HG02759 (cell line): ENCODE data around the gene FOXRED1.
"Not testable (repeated sequence)": the region's sequence is repeated elsewhere in the genome, so short reads cannot be mapped to it uniquely, and the experiment has no call there.

Source experiments
- ATAC-seq: cut with Tn5 transposase; IDR thresholded peaks from one replicate; pipeline ENCODE4 v1.9.1; 2021; ENCODE audit warnings: mild to moderate bottlenecking, moderate library complexity; ENCODE audit not compliant: unreplicated experiment

The FOXRED1 gene

DNA sequence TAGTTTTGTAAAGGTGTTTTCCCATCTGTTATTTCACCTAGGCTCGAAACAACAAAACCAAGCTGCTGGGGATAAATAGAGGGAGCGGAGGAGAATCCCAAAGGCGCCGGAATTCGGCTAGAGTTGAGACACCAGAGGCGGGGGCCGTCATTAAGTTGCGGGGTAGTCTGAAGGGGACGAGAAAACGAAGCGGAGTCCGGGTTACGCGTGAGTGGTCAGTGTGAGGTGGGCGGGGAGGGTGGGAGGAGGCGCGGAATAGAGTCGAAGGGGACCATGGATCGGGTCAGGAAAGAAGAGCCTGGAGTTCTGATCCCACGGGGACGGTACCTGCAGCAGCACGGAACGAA, 620 bp upstream of the FOXRED1 start:
- peak; percentile 6 for ATAC-seq

DNA sequence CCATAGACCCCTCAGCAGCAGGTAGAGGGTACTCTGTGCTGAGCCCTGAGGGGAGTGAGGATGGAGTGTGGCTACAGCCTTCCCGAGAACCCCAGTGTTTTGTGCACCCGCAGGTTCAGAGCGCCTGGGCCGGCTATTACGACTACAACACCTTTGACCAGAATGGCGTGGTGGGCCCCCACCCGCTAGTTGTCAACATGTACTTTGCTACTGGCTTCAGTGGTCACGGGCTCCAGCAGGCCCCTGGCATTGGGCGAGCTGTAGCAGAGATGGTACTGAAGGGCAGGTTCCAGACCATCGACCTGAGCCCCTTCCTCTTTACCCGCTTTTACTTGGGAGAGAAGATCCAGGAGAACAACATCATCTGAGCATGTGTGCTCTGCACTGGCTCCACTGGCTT, 8.4 kb downstream of the FOXRED1 start:
- ATAC-seq, result no peak

DNA sequence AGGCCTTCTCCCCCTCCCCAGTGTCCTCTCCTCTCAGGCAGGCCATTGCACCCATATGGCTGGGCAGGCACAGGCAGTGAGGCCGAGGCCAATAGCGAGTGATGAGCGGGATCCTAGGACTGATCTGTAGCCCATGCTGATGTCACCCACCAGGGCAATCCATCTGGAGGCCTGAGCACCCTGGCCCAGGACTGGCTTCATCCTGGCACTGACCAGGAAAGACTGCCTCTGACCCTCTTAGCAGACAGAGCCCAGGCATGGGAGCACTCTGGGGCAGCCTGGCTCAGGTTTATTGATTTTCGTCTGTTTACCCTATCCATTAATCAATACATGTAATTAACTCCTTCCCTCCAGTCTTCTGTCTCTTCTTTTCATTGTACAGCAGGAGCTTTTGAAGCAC, 8.8 kb downstream of the FOXRED1 start:
- no peak for ATAC-seq

DNA sequence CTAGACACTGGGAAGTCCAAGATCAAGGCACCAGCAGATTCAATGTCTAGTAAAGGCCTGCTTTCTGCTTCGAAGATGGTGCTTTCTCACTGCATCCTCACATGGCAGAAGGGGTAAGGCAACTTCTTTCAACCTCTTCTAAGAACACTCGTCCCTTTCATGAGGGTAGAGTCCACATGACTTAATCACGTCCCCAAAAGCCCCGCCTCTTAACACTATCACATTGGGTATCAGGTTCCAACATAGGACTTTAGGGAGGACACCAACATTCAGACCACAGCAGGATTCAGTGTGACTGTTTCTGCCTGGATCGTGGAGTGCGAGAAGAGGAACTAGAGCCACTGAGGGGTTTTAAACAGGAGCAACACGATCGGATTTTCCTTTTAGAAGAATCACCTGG, 10.2 kb downstream of the FOXRED1 start:
- ATAC-seq, result no peak

DNA sequence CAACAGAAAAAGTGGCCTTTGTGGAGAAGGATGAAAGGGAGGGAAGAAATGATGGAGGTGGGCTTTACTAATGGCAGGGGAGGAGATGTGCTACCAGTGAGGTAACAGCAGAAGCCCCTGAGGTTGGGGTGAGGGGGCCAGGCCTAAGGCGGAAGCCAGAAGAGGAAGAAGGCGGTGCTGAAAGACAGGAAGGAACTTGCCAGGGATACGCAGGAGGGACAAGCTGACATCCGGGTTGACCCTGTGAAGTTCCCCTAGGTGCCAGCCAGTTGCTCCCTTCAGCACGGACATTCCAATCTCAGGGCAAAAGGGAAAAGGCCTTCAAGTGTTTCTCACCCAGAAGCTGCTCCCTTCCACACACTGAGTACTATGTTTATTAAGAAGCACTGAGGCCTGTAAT, 11.6 kb downstream of the FOXRED1 start:
- no peak for ATAC-seq

DNA sequence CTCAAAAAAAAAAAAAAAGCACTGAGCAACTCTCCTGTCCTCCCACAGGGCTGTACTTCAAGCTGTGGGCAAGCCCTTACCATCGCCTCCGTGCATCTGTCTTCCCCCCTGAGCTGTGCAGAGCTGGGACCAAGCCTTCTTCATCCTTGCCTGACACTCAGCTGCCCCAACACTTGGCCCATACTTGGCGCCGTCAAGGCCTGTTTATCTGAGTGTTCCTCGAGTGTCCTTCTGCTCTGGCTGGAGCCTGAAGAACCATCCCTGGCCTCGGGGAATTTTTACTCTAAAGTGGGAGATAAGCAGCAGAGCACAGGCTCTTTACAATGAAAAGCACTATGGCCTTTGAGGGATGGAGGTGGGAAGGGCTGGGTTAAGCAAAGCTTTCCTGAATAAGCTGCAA, 12.3 kb downstream of the FOXRED1 start:
- no peak for ATAC-seq

DNA sequence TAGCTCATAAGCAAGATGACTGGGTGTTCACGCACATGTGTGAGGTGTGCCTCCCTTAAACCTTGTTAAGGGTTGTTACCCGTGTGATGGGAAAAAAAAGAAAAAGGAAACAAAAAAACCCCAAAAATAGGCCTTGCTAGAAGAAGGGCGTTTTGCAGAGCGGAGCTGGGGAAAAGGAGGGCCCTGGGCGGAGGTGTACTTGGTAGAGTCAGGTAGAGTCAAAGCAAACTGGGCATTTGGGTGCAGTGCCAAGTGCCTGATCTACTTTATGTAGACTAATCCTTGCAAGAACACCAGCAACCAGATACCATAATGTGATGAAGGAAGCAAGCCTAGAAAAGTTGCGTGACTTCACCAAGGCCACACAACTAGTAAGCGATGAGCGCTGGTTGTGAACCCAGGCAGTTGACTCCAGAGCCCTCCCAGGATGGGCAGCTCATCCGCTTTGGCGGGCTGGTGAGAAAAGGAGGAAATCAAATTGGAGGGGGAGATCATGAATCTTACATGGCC, 12.8 kb downstream of the FOXRED1 start:
- ATAC-seq, result no peak

DNA sequence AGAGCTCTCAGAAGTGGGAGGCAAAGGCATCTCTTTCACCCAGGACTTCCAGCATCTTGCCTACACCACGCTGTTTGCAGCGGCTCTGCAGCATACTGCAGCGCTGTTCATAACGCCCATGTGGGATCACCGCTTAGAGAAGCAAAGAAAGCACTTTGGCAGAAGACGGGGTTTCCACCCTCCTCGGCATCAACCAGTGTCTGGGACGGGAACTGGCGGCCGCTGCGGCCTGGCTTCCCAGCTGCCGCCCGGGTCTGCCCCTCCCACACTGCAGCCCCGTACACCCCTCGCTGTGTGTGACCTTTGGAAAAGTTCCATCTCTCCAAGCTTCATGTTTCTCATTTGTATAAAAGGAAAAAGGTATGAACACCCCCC, 13.4 kb downstream of the FOXRED1 start:
- ATAC-seq, result peak; percentile 19

DNA sequence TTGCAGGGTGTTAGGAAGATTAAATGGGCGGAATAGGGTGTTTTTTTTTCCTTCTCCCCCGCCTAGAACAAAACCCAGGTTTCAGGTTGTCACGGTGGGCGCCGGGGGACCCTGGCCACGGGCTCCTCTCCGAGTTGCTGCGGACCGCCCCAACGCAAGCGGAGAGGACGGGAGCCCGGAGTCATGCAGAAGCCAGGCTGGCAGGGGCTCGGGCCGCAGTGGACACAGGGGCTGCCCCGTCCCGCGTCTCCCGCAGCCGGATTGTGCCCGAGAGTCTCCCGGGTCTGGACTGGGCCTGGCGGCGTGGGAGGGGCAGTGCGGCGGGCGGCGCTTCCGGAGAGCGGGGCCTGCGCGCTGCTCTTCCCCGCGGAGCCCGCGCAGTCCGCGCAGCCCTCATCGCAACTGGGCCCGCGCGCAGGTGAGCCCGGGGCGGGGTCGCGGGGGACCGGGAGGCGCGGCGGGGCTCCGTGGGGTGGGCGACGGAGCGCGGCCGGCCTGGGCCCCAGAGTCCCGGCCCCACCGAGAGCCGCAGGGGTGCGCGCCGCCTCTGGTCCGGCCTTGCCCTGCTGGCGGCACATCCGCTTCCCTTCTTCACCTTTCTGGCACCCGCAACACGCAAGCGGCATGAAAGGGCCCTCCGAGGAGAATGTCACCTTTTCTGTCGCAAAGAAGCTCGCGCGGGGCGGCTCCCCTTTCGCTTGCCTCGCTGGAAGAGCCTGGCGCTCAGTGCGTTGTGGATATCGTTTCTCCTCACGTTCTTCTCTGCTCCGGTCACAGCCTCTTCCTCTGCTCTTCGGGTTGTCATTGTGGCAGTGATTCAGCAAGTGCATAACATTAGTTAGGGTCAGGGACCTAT, 14.0 kb downstream of the FOXRED1 start, which contains the start of gene TIRAP:
TIRAP (plus strand) TSS at position 358 of the 856 bp plus-strand sequence. CDS start 7,802 bp downstream, outside the sequence.
- ATAC-seq, result peak; percentile 81

DNA sequence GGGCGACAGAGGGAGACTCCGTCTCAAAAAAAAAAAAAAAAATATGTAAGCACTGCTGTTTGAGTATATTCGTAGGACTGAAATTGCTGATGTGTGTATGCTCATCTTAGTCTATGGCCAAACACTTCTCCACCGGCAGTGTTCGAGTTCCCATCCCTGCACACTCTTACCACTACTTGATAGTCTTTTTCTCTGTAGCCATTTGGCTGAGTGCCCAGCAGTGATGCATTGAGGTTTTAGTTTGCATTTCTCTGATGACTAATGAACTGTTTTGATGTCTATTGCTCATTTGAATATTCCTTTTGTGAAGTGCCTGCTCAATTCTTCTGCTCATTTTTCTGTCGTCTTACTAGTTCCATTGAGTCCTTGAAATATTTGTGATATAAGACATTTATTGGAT, 15.9 kb downstream of the FOXRED1 start:
- peak; percentile 40 for ATAC-seq

DNA sequence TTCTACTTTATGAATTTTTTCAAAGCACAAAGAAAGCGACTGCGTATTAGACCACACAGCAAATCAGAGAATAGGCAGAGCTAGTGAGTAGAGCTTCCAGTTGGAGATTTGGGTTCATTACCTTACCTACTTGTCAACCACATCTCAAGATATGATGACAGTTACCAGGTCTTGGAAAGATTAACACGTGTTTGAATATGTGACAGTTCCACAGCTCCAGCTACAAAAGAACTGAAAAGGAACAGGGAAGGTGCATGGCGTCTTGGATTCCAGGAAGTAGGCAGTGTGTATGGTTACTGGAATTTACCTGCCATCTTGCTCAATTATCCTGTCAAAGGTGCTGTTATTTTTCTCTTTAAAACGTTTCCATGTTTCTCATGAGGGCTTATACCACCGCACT, 19.3 kb downstream of the FOXRED1 start:
- no peak for ATAC-seq

DNA sequence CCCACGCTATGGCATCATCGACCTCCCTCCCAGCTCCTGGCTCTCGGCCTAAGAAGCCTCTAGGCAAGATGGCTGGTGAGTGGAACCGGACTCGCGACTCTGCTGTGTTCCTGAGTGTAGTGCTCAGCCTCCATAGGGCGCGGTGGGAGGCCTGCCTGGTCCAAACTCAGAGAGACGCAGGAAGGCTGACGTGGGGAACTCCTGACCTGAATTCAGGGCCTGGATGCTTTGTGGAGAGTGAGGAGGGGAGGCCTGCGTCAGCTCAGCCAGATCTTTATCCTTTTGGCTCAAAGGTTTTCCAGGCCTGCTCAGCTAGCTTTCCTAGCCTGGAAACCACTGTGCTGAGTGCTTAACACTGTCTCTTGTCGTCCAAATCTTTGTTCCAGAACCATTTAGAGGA, 21.9 kb downstream of the FOXRED1 start:
- no peak for ATAC-seq

DNA sequence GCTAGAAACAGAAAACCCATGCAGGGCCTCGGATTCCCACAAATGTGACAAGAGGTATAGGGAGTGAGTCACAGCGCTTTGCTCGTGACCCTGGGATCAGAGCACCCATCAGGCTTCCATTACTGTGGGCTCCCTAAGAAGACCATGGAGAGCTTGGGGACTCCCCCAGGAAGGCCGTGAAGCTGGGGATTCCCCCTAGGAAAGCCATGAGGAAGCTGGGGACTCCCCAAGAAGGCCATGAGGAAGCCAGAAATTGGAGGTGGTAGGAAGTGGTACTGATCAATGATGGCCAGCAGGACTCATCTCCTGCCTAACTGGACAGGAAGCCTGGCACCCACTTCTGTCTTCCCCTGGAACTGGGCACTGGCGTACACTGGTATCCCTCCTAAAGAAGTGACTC, 24.8 kb downstream of the FOXRED1 start:
- peak; percentile 52 for ATAC-seq

DNA sequence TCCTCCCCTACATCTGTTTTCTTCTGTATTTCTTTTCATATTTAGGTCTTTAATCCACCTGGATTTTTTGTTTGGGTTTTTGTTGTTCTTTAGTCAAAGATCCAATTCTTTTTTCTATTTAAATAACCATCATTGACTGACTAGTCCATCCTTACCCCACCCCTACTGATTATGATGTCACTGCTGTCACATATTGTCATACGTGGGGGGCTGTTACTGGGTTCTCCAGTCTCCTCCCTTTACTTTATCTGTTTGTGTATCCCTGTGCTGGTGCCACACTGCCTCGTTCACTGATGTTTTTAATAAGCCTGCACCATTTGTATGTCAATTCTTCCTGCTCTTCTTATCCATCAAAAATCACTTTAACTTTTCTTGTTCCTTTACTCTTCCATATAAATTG, 28.1 kb downstream of the FOXRED1 start:
- ATAC-seq, result no peak

DNA sequence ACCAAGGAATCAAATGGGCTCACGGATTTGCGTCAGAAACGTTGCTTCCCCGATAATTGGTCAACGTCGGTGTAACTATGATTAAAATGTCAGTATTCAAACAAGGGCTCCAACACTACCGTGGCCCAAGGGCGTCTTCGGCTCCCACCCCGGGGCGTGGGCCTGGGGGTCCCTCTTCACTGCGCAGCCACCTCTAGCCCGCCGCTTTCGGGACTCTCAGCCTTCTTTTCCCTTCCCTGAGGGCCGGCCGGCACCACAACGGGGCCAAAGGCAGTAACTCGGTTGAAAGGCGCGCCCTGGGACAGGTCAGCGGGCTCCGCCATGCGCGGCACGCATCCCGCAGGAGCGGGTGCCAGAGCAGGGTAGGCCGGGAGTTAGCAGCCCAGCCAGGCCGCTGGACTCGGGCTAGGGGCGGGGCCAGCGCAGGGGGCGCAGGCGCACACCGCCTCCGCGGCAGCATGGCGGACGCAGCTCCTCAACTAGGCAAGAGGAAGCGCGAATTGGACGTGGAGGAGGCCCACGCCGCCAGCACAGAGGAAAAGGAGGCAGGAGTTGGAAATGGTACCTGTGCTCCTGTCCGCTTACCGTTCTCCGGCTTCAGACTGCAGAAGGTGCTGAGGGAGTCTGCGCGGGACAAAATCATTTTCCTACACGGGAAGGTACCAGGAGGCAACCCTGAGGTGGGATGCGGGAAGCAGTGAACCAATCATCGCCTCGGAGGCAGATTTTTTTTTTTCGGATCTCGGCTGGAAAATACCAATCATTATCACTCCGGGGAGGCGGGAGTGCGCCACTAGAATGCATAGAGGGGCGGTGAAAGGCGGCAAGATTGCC, 34.9 kb downstream of the FOXRED1 start, which contains the start of gene DCPS:
DCPS (plus strand) TSS at position 438 of the 834 bp plus-strand sequence; CDS start at position 459, 21 bp downstream.
- peak; percentile 92 for ATAC-seq

DNA sequence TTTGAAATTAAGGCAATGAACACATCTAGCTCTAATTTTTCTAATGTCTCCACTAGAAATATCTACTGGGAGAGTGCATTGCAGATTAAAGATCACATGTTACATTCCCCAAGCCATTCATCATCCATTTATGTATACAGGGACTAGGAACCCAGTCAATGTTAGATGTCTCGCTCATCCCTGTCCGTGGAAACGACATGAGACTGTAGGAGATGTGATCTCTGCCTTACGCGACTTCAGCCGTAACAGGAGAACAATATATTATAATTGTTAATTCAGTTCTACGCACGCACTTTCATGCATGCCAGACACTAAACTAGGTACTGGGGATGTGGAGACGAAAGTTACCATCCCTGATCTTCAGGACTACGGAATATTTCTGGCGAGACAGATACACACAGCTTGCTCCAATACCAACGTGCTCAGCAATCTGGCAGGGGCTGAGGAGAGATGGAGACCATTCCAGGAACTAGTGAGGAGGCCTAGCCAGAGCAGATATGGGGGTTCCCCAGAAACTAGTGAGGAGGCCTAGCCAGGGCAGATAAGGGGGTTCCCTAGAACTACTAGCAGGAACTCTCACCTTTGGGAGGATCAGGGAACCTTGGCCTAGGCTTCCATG, 35.6 kb downstream of the FOXRED1 start:
- ATAC-seq, result no peak

DNA sequence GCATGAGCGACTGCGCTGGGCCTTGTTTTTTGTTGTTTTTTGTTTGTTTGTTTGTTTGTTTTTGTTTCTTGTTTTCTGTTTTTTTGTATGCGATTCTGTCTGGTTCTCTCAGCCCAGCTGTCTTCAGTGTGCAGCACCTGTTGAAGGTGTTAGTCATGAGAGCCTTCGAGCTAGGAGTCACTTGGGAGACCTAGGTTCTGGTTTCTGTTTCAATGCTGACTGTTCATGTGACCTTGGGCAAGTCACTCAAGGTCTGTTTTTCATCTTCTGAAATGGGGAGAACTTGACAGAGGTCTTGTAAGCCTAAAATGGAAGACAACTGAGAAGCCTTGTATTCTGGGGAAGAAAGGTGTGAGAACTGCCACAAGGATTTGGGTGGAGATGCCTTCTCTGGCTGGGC, 36.7 kb downstream of the FOXRED1 start:
- peak; percentile 49 for ATAC-seq

DNA sequence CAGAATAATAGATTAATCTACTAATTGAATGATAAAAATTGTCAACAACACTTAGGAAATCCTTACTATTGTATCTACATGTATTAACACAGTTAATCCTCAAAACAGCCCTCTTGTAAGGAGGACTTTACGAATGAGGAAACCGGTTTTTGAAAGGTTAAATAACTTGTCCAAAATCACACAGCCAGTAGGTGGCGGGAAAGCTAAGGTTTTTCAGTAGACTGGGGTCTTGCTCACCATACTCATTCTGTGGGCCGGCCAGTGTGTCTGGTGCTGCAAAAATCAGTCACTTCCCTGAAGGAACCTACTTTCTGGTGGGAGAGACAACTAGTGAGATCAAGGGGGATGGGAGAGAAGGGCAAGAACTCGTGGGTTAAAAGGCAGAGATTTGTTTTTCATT, 38.8 kb downstream of the FOXRED1 start:
- ATAC-seq, result no peak

DNA sequence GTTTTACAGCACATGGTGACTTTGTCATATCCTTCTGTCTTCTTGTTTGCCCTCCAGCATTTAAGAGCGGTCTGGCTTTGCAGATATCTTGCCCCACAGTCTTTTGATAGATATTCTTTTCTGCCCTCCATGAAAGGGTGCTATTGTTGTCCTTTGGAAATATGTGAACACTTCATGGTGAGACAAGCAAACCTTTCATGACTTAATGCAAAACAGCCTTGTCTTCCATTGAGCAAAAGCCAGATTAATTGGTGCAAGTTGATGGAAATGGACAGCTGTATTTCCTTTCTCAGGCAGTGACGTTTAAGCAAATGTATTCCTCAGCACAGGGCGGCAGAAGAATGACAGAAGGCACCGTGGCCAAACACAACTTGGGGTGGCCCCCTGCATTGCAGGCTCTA, 39.3 kb downstream of the FOXRED1 start:
- no peak for ATAC-seq

DNA sequence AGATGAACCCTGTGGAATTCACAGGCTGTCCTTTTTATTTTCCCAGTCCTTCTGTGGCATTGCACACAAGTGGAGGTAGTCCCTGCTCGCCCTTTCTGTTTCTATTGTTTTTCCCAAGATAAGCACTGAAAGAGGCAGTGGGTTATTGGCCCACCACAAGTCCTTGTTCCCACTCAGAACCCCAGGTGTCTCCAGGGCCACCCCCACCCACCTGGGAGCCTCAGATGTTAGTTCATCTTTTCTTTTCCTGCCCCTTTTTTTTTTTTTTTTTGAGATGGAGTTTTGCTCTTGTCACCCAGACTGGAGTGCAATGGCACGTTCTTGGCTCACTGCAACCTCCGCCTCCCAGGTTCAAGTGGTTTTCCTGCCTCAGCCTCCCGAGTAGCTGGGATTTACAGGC, 39.8 kb downstream of the FOXRED1 start:
- ATAC-seq, result not testable (repeated sequence)
